ENCODE results near the gene ABCG1.

The ABCG1 gene

GRCh38 chr21:42248783-42249597, 30.1 kb downstream of the ABCG1 start:
- DNase-seq (ENCODE audit: low read depth, low spot score), result no peak
- no peak for TF ChIP-seq CTCF (IDR thresholded peaks at IDR 0.05; ENCODE audit: low read depth, low read length)
- no peak overlapping the region for H3K4me3 ChIP-seq (ENCODE audit: low read depth, low read length)
- in situ Hi-C loops (cut with HindIII; ENCODE audit: low sequenced_read_pairs), result no loop called here

- no peak for DNase-seq (ENCODE audit: low read depth, low spot score)
- in situ Hi-C loops (cut with HindIII; ENCODE audit: low sequenced_read_pairs), result no loop called here
- H3K4me3 ChIP-seq (ENCODE audit: low read depth, low read length), result no peak overlapping the region
- no peak for TF ChIP-seq CTCF (IDR thresholded peaks at IDR 0.05; ENCODE audit: low read depth, low read length)
Measured at GRCh38 chr21:42250422-42251403, 31.8 kb downstream of the ABCG1 start.

GRCh38 chr21:42251654-42252324, 32.8 kb downstream of the ABCG1 start:
- DNase-seq (ENCODE audit: low read depth, low spot score), result no peak
- in situ Hi-C loops (cut with HindIII; ENCODE audit: low sequenced_read_pairs), result no loop called here
- no peak for TF ChIP-seq CTCF (IDR thresholded peaks at IDR 0.05; ENCODE audit: low read depth, low read length)

GRCh38 chr21:42252325-42252654, 33.4 kb downstream of the ABCG1 start:
- no peak overlapping the region for H3K4me3 ChIP-seq (ENCODE audit: low read depth, low read length)
- DNase-seq (ENCODE audit: low read depth, low spot score), result no peak
- in situ Hi-C loops (cut with HindIII; ENCODE audit: low sequenced_read_pairs), result no loop called here
- TF ChIP-seq CTCF (IDR thresholded peaks at IDR 0.05; ENCODE audit: low read depth, low read length), result no peak

More at GRCh38 chr21:42251654-42252324, 32.8 kb downstream of the ABCG1 start:
- H3K4me3 ChIP-seq (ENCODE audit: low read depth, low read length), result no peak overlapping the region

GRCh38 chr21:42252778-42253340, 33.9 kb downstream of the ABCG1 start:
- DNase-seq (ENCODE audit: low read depth, low spot score), result no peak
- H3K4me3 ChIP-seq (ENCODE audit: low read depth, low read length), result no peak overlapping the region
- no peak for TF ChIP-seq CTCF (IDR thresholded peaks at IDR 0.05; ENCODE audit: low read depth, low read length)
- in situ Hi-C loops (cut with HindIII; ENCODE audit: low sequenced_read_pairs), result no loop called here

GRCh38 chr21:42253466-42253865, 34.5 kb downstream of the ABCG1 start:
- H3K4me3 ChIP-seq (ENCODE audit: low read depth, low read length), result no peak overlapping the region
- in situ Hi-C loops (cut with HindIII; ENCODE audit: low sequenced_read_pairs), result no loop called here
- DNase-seq (ENCODE audit: low read depth, low spot score), result no peak
- no peak for TF ChIP-seq CTCF (IDR thresholded peaks at IDR 0.05; ENCODE audit: low read depth, low read length)
